NCI-H187 treated with DMSO at 0.1 percent for 48 hours (cell line): ENCODE measurements around the gene APRT.
"Not testable (repeated sequence)": the region's sequence is repeated elsewhere in the genome, so short reads cannot be mapped to it uniquely, and the experiment has no call there.

Source experiments
- DNase-seq: peaks from one replicate; lab custom pipeline; 2025; lab: John Stamatoyannopoulos, UW

Gene APRT

DNA sequence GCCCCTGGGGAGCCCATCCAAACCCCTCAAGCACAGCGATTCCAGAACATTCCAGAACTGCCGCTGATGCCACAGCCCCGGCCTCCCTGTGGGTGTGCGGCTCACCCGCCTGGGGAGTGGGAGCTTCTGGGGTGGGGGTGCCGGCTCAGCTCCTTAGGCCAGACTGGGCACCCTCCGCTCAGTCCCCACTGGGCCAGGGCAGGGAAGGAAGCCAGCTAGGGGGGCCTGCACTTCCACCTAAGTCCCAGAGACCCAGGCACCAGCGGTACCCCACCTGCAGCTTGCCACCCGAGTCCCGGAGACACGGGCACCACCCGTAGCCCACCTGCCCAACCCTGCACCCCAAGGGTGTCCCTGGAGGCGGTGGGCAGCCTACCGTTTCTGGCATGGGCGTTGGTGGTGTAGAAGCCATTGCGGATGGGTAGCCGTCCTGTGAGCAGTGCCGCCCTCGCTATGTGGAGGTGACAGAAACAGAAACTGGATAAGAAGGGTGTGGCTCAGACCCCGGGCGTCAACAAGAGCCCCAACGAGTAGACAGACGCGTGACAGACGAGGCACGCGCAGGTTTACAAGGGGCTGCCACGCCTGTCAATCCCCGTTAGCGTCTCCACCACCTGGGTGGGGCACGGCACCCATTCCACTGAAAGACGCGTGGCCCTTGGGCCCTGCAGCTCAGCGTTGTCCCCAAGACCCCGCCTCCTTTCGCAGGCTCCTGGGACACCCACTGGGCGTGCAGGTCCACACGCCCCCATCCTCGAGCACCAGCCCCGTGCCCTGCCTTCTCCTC, 30.0 kb upstream of the APRT start:
- DNase-seq = no peak

DNA sequence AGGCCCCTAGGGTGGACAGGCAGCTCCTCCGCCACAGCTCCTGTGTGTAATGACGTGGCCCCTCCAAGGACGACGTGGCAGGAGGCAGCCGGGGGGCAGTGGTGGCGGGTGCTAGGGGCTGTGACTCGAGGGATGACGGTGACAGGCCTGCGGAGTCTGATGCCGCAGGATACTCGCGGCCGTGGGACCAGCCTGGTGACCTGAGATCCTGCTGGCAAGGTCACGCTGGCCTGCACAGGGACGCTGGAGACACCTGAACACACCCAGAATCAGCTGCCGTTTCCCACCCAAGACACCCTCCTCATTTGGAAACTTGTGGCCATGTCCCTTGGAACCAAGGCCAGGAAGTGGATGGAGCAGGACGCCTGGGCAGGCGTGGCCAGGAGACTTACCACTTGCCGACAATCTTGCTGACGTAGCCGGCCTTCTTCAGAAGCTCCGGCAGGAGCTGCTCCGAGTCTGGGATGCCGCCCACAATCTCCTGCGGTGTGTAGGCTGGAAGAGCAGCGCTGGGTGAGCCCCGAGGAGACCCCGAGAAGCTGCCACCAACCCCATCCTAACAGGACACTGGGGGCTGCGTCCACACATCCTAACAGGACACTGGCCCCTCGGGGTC, 29.0 kb upstream of the APRT start:
- DNase-seq = no peak

DNA sequence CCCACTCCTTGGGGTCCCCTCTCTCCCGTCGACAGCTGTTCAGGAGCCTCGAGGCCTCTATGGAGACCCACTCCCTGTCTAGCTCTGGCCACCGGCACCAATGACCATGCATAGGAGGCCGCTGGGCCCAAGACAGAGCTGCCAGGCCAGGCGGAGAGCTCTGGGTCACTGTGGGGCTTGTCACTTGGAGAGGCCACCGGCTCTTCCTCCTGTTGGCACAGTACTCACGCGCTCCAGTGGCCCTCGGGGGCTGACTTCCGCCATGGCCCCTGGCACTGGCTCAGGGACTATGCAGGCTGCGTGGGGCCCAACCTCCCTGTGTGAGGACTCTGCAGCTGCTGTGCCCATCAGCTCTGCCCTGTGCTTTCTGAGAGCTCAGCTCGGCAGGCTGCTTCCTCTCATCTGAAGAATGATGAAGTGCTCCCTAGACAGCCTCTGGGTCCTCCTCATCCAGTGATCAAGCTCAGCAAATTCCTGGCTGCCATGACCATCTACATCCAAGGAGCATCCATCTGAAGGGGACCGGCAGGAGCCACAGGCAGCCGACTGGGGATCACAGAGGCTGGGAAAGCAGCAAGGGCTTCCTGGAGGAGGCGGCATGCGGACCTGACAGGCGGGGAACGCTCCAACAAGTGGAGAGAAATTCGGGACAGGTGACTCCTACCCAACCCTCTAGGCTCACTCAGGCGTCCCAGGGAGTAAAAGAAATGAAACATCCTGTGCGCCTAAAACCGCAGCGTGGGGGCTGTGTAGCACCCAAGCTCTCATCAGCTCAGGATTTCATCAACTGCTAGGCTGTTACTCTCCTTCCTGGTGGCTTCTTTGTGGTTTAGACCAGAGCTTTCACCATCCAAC, 28.2 kb upstream of the APRT start:
- no peak for DNase-seq

DNA sequence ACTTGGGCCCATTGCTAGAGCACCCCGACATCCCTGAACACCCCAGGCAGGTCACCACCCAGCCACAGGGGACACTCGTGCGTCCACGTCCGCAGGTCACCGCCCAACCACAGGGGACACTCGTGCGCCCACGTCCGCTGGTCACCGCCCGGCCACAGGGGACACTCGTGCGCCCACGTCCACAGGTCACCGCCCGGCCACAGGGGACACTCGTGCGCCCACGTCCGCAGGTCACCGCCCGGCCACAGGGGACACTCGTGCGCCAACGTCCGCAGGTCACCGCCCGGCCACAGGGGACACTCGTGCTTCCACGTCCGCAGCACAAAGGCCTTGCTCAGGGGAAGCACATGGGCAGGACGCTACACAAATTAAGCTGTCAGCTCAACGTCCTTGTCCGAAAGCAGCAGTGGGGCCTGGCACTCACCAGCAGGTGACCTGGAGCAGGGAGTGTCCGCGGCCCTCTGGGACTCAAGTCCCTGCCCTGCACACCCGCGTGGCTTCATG, 27.4 kb upstream of the APRT start:
- no peak for DNase-seq

DNA sequence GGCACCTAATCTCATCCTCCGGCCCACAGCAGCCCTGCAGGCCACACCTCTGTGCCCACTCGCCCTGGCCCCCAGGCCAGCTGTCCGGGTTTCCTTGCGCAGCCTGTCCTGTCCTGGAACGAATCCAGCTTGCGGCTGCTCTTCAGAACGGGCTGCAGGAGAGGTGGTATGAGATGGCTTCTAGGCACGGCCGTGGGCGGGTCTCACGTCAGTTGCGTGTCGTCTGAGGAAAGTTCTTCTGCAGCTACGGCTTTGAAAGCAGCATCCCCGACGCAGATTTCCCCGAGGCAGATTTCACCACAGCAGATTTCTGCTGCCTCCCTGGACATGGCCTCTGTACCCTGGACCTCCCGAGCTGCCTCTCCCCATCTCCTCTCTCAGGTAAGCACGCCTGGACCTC, 26.8 kb upstream of the APRT start:
- DNase-seq = no peak

DNA sequence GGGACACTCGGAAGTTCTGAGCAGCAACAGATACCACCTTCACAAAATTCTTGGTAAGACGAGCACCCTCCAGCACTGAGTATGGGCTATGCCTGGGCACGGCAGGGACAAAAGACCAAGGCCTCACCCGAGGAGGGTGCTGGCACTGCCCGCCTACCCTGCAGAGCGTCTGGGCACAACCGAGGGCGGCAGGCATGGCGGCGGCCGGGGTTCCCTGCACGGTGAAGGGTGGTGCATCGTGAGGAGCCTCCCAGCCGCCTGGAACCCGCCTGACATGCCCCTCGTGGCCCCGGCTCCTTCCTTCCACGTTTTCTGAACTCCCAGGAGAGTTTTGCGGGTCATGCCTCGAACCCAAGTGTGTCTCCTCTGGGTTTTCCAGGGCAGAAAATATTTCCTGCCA, 26.1 kb upstream of the APRT start:
- DNase-seq = no peak

DNA sequence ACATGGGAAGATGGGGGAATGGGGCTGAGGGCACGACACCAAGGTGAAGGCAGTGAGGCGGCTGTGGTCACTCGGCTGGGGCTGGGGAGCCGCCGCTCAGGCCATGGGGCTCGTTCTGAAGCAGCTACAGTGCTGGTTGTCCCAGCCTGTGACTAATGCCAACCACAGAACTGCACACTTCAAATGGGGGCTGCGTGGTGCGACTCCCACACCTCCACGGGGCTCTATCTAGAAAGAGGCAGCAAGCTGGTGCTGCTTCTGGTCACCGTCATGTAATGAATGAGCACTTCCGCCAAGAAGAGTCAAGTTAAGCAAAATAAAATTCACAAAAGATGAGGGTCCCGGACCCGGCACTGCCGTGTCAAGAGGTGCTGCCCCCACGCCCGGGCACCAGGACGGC, 25.1 kb upstream of the APRT start:
- no peak for DNase-seq

DNA sequence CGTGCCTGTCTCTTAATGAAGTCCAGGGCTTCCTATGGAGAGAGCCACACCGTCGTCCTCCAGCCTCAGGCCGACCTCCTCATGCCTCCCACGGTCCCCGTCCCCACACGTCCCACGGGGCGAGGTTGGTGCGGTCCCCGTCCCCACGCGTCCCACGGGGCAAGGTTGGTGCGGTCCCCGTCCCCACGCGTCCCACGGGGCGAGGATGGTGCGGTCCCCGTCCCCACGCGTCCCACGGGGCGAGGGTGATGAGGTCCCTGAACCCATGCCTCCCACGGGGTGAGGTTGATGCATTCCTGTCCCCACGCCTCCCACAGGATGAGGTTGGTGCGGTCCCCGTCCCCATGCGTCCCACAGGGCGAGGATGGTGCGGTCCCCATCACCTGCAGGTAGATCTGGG, 24.1 kb upstream of the APRT start:
- no peak for DNase-seq

DNA sequence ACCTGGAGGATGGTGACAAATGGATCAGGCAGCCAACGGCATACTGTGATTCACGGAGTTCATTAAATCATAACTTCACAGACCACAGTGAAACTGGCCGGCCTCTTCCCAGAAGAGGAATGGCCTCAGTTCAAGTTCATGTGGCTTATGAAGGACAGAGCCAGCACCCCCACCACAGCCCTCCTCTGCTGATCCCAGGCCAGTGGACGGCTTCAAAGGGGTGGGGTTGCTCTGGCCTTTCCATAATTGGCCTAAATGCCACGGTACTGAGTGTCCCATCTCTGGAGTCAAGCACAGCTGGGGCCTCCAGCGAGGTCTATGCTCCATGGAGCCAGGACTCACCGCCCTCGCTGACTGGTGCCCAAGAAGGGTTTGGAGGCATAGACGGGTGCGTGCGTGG, 23.7 kb upstream of the APRT start:
- no peak for DNase-seq

DNA sequence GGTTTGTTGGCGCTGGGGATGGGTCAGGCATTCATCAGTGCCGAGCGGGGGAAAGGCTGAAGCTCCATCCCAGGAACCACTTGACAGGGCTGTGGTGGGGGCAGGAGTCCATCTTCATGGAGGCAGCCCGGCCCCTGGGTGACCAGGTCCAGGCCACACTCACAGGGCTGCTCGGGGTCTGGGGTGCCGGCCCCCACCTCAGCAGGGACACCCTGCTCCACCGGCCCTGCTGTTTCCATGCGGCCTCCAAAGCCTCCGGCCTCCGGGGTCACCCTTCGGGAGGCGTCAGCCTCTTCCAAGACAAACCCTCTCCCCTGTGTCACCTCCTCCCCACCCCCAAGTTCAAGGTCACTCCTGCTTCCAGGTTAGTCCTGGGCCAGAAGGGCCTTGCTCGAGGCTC, 22.9 kb upstream of the APRT start:
- DNase-seq = no peak

DNA sequence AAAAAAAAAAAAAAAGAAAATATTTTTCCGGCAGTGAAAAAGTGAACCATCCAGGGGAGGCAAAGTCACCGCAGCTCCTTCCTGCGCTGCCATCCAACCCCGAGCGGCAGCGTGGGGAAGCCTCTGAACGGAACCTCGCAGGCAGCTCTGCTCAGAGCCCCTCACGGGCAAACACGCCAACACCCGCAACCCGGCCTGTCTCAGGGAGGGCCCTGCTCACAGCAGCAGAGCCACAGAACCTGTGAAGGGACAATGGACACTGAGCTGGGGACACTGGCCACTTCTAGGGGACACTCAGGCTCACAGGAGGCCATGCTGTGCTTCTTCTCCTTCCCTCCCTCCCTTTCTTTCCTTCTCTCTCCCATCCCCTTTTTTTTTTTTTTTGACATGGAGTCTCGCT, 21.4 kb upstream of the APRT start:
- no peak for DNase-seq

DNA sequence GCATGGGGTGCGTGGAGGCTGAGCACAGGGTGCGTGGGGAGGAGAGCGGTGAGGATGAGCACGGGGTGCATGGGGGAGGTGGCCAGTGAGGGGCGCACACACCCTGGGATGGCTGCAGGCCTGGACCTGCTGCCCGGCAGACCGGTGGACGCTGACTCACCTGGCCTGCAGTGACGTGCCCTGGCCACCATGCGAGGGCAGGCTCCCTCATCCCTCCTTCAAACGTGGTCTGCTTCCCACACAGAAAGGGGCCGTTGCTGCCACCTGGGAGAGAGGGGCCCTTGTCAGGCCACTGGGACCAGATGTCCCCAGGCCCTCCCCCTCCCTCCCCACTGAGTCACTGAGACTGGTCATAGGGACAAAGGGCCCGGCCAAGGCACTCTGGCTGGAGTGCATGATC, 20.1 kb upstream of the APRT start:
- no peak for DNase-seq

DNA sequence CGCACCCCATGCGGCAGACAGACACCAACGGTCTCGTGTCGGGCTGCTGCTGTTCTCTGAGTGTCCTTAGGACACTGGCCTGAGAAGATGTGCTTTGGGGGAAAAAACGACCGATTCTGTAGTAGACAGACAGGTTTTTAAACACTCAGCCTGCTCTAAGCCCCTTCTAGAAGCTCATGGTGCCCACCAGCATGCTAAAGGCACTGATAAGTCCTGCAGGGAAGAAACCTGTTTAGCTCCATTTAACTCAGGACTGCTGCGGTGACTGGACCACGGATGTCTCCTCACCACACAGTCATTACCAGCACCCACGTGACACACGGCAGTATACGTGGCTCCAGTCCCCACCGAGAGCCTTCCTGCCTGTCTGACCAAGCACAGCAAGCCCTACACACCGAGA, 19.1 kb upstream of the APRT start:
- no peak for DNase-seq

DNA sequence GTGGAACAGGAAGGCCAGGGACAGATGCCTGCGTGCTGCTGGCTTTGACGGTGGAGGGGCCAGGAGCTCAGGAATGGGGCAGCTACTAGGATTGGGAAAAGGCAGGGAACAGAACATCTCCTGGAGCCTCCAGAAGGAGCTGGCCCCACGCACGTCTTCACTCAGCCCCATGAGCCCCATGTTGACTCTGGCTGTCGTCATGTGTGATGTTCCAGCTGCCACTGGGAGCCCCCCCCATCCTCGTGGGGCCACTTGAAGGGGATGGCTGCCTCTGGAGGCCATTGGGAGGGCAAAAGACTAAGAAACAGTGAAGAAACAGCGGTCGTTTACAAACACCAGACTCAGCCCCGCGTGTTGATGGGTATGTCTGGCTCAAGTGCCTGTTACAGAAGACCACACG, 18.5 kb upstream of the APRT start:
- DNase-seq = no peak

DNA sequence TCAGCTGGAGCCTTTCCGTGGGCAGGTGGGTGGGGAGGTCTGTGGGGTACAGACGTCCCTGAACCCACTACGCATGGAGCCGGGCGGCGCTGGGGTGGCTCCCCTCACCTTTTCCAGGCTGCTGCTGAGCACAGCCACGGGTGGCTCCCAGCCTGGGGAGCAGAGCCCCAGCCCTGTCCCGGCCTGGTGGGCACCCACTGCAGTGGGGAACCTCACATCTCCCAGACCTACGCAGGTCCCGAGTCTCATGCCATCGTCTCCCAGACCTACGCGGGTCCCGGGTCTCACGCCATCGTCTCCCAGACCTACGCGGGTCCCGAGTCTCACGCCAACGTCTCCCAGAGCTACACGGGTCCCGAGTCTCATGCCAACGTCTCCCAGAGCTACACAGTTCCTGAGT, 17.0 kb upstream of the APRT start:
- no peak for DNase-seq

DNA sequence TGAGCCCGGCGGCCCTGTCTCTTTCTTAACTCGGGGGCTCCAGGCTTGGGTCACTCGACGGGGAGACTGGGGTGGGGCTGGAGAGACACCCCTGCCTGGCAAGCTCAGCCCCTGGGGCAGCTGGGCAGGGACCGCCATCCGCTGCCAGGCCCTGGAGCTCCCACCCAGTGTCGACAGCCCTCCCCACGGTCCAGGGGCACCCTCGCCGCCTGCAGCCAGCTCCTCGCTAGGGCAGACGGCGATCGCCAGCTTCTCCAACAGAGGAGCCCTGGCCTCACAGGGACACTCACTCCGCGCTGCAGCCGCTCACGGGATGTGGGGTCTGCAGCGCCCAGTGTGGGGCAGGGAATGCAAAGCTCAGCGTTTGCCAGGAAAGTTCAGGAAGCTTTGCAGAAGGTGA, 16.0 kb upstream of the APRT start:
- no peak for DNase-seq

DNA sequence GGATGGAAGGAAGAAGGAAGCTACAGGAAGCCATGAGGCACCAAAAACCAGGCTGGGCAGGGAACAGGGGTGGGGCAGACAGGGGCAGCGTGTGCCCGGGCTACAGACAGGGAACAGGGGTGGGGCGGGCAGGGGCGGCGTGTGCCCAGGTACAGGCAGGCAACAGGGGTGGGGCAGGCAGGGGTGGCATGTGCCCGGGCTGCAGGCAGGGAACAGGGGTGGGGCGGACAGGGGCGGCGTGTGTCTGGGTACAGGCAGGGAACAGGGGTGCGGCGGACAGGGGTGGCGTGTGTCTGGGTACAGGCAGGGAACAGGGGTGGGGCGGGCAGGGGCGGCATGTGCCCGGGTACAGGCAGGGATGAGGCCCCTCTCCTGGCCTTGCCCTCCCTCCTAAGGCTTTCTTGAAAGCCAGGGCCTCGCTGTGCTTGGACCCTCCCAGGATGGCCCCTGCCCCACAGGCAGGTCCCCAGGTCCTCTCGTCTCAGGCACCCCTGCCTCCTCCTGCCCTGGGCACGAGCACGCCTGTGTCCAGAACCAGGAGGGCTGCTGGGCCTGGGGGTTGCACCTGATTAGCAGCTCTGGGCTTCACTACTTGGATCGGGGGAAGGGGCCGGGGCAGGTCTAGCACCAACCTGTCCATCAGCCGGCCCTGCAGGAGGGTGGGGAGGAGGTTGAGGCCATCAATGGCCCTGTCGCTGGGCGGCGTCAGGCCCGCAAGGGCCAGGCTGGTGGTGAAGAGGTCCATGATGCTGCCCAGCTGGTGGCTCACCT, 14.5 kb upstream of the APRT start:
- no peak for DNase-seq

DNA sequence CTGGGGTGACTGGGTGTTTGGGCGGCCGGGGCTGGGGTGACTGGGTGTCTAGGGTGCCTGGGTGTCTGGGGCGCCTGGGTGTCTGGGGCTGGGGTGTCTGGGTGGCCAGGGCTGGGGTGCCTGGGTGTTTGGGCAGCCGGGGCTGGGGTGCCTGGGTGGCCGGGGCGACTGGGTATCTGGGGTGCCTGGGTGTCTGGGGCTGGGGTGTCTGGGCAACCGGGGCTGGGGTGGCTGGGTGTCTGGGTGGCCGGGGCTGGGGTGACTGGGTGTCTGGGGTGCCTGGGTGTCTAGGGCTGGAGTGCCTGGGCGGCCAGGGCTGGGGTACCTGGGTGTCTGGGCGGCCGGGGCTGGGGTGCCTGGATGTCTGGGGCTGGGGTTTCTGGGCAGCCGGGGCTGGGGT, 13.4 kb upstream of the APRT start:
- no peak for DNase-seq

DNA sequence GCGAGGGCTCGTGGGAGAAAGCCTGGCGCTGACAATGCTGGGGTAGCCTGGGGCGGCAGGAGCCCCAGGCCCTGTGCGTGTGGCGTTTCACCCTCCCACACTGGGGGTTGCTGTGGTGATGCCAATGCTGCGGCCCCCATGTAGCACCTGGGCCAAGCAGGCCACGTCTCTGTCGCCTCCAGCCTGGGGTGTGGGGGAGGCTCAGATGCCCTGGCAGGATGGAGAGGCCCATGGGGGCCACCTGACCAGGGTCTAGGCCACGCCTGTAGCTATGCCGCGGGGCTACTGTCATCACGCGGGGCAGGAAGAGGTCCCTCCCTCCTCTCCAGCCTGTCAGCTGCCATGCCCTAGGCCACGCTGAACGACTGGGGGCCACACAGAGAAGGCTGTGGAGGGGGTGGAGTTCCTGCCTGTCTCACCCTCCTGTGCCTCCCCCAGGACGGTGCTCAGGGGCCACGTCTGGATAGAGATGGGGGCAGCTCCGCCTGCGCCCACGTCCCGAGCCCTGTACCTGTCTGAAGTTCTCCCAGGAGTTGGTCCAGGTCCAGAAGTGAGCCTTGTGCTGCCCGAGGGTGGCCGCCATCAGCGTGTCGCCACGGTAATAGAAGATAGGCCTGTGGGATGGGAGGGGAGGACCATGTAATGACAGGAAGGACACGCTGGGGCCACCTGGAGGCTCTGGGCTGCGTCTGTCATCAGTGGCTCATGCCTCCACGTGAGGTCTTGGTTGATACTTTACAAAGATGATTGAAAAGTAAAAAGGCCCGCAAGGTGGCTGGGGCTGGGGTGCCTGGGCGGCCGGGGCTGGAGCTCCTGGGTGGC, 12.7 kb upstream of the APRT start:
- DNase-seq = no peak

DNA sequence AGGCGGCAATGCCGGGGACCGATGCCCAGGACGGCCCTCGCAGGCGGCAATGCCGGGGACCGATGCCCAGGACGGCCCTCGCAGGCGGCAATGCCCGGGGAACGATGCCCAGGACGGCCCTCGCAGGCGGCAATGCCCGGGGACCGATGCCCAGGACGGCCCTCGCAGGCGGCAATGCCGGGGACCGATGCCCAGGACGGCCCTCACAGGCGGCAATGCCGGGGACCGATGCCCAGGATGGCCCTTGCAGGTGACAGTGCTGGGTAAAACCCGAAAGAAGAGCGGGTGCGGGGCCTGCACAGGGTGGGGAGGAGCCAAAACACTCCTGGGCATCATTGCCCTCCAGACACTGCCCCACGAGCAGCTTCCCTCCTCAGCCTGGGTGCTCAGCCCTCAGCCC, 11.9 kb upstream of the APRT start:
- not testable (repeated sequence) for DNase-seq
